GM23248 (cell line): ENCODE results near the gene C1QTNF9. TPM values are rescaled to one million over a fixed set of nuclear protein-coding genes. Genes with fewer than 3 reads are reported as not detected.
"Not testable (repeated sequence)": the region's sequence is repeated elsewhere in the genome, so short reads cannot be mapped to it uniquely, and the experiment has no call there.

Source experiments
- DNase-seq: peaks from one replicate; pipeline ENCODE4 v3.0.0-alpha.2; 2015
- H2AFZ ChIP-seq: fragments of 200-600 bp; sonication (generic); 2 replicates; pipeline ENCODE4 v1.6.1; 2016; ENCODE audit warnings: antibody characterized with exemption
- H3F3A ChIP-seq: fragments of 200-600 bp; sonication (generic); 2 replicates; pipeline ENCODE4 v1.6.1; 2016; ENCODE audit warnings: mild to moderate bottlenecking, antibody characterized with exemption, mixed run types; ENCODE audit not compliant: insufficient read depth
- H3K27ac ChIP-seq: fragments of 200-600 bp; sonication (generic); 2 replicates; pipeline ENCODE4 v1.5.1; 2016; ENCODE audit warnings: mild to moderate bottlenecking
- H3K27me3 ChIP-seq: fragments of 200-600 bp; sonication (generic); replicated peaks from 2 replicates; pipeline ENCODE4 v1.6.1; 2016; ENCODE audit warnings: mild to moderate bottlenecking; ENCODE audit not compliant: insufficient read depth
- H3K36me3 ChIP-seq: fragments of 200-600 bp; sonication (generic); 2 replicates; pipeline ENCODE4 v1.6.1; 2016; ENCODE audit warnings: low read depth, mild to moderate bottlenecking
- H3K4me1 ChIP-seq: fragments of 200-600 bp; sonication (generic); 2 replicates; pipeline ENCODE4 v1.6.1; 2016; ENCODE audit warnings: mild to moderate bottlenecking; ENCODE audit not compliant: insufficient read depth
- H3K4me2 ChIP-seq: fragments of 200-600 bp; sonication (generic); one replicate; pipeline ENCODE4 v1.6.1; 2016; ENCODE audit warnings: mild to moderate bottlenecking; ENCODE audit not compliant: unreplicated experiment
- H3K4me3 ChIP-seq: fragments of 200-600 bp; sonication (generic); 2 replicates; pipeline ENCODE4 v1.5.1; 2016; ENCODE audit warnings: mild to moderate bottlenecking
- H3K79me2 ChIP-seq: fragments of 200-600 bp; sonication (generic); 2 replicates; pipeline ENCODE4 v1.6.1; 2016; ENCODE audit warnings: mild to moderate bottlenecking; ENCODE audit not compliant: insufficient read depth
- H3K9ac ChIP-seq: fragments of 200-600 bp; sonication (generic); 2 replicates; pipeline ENCODE4 v1.6.1; 2016; ENCODE audit warnings: mild to moderate bottlenecking
- H3K9me2 ChIP-seq: fragments of 200-600 bp; sonication (generic); 2 replicates; pipeline ENCODE4 v1.6.1; 2016; ENCODE audit warnings: mixed run types, mild to moderate bottlenecking, moderate library complexity; ENCODE audit not compliant: insufficient read depth
- H3K9me3 ChIP-seq: fragments of 200-600 bp; sonication (generic); one replicate; pipeline ENCODE4 v1.6.1; 2017; ENCODE audit warnings: low read depth
- H4K20me1 ChIP-seq: fragments of 200-600 bp; sonication (generic); 2 replicates; pipeline ENCODE4 v1.6.0; 2016; ENCODE audit not compliant: insufficient read depth
- EZH2 ChIP-seq: fragments of 200-600 bp; sonication (generic); IDR thresholded peaks from 2 replicates; pipeline ENCODE4 v1.6.1; 2018; ENCODE audit warnings: antibody characterized with exemption, mild to moderate bottlenecking; ENCODE audit not compliant: insufficient read depth, poor library complexity, severe bottlenecking
- EZH2phosphoT487 ChIP-seq: fragments of 200-600 bp; sonication (generic); IDR thresholded peaks from 2 replicates; pipeline ENCODE4 v1.6.1; 2018; ENCODE audit warnings: antibody characterized with exemption, moderate library complexity, mild to moderate bottlenecking, low read depth; ENCODE audit not compliant: insufficient read depth
- WGBS, 2 experiments: methylation state at CpG; one replicate each; pipeline ENCODE4 v1.1.6; 2015 to 2017; ENCODE audit warnings: low lambda C conversion rate in 2 of 2, low coverage in 1 of 2; ENCODE audit errors: missing lambda C conversion rate in 2 of 2; 5-methylcytosine and 5-hydroxymethylcytosine counted together
- in situ Hi-C: fragments of 300-500 bp; cut with MboI; formaldehyde crosslinking; loops from 2 replicates; pipeline ENCODE4 v1.15.0; 2020
- polyA plus RNA-seq: library from polyadenylated mRNA; unstranded; fragments of >200 nt; fragmentation: Nextera tagmentation; extraction: Ambion mirVana; gene quantifications from 2 replicates; pipeline ENCODE4 v1.2.1, GENCODE V29; 2016
- total RNA-seq: library from RNA; depleted of rRNA; stranded (reverse); fragments of >200 nt; shearing (Covaris generic); gene quantifications from 2 replicates; pipeline ENCODE4 v1.2.3, GENCODE V29; 2014

C1QTNF9 gene
- total and polyA plus RNA-seq, 2 experiments from 2014 or later = 0.10 TPM; not detected in 1

GRCh38 chr13:24355103-24355502, 45.7 kb downstream of the C1QTNF9 start:
- Histone ChIP-seq H3K27me3 (no peaks in the 10 kb centered on the region; the same call in 1 of the 2 replicates), H3K36me3 (no peaks in the 10 kb centered on the region), H3K4me2 (no peak overlapping the region), H3K4me3 (no peak overlapping the region), H3K27ac (no peak overlapping the region), H3K79me2 (no peaks in the 10 kb centered on the region), H4K20me1 (no peaks in the 10 kb centered on the region), H3F3A (no peaks in the 10 kb centered on the region), H3K9ac (no peak overlapping the region), H2AFZ (no peak overlapping the region), H3K9me2 (no peaks in the 10 kb centered on the region), H3K4me1 (no peaks in the 10 kb centered on the region), H3K9me3 (no peaks in the 10 kb centered on the region)
- in situ Hi-C loops = no loop called here
- 80 to 88% methylated on average over 12 to 13 of the region's 13 CpGs for WGBS, 2 experiments
- TF ChIP-seq EZH2phosphoT487 (no peak), EZH2 (no peak)
- no peak for DNase-seq

- H3K9me2 ChIP-seq = no peaks in the 10 kb centered on the region
- 70 to 83% methylated on average over 7 of the region's 7 CpGs for WGBS, 2 experiments
- H3K4me1 ChIP-seq = no peaks in the 10 kb centered on the region
- no peak for DNase-seq
- no peaks in the 10 kb centered on the region for H3K79me2 ChIP-seq
- no peak overlapping the region for H3K9ac ChIP-seq
- no peak for TF ChIP-seq EZH2phosphoT487
- no peak for TF ChIP-seq EZH2
- no peaks in the 10 kb centered on the region; the same call in 1 of the 2 replicates for H3K27me3 ChIP-seq
- in situ Hi-C loops = no loop called here
- H3K27ac ChIP-seq = no peak overlapping the region
- no peaks in the 10 kb centered on the region for H3K9me3 ChIP-seq
- no peak overlapping the region for H2AFZ ChIP-seq
- H3K4me2 ChIP-seq = no peak overlapping the region
- no peaks in the 10 kb centered on the region for H4K20me1 ChIP-seq
- H3F3A ChIP-seq = no peaks in the 10 kb centered on the region
- H3K36me3 ChIP-seq = no peaks in the 10 kb centered on the region
- H3K4me3 ChIP-seq = no peak overlapping the region
Measured at GRCh38 chr13:24356270-24356669, 46.9 kb downstream of the C1QTNF9 start.

GRCh38 chr13:24356837-24357236, 47.5 kb downstream of the C1QTNF9 start:
- Histone ChIP-seq H3K79me2 (no peaks in the 10 kb centered on the region), H3K27ac (no peak overlapping the region), H2AFZ (no peak overlapping the region), H3K4me2 (no peak overlapping the region), H4K20me1 (no peaks in the 10 kb centered on the region), H3K9me2 (no peaks in the 10 kb centered on the region), H3K9ac (no peak overlapping the region), H3K9me3 (no peaks in the 10 kb centered on the region), H3K4me1 (no peaks in the 10 kb centered on the region), H3K27me3 (no peaks in the 10 kb centered on the region; the same call in 1 of the 2 replicates), H3K36me3 (no peaks in the 10 kb centered on the region), H3K4me3 (no peak overlapping the region), H3F3A (no peaks in the 10 kb centered on the region)
- DNase-seq = no peak
- in situ Hi-C loops = no loop called here
- WGBS, 2 experiments = 62% methylated on average over 7 of the region's 7 CpGs
- TF ChIP-seq EZH2 (no peak), EZH2phosphoT487 (no peak)

DNA sequence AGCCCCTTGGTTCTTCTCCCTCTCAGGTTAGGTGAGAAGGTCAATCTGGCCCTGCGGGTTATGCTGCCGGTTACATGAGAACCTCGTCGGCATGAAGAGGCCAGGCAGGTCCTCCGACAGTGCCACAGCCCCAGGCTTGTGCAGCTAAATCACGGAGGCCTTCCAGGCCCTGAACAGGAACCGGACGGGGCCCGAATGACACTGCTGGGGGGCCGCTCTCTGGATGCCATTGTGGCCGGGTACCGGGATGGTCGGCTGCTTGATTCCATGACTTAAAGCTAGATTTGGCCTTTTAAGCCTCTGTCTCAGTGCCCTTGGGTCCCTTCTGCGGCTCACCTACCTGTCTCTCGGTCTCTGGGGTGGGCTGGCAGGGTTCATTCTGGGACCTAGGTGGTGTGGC, 48.4 kb downstream of the C1QTNF9 start:
- Histone ChIP-seq H3K4me3 (no peak overlapping the region), H2AFZ (no peak overlapping the region), H3K79me2 (no peaks in the 10 kb centered on the region), H3K36me3 (no peaks in the 10 kb centered on the region), H3K27me3 (no peaks in the 10 kb centered on the region; the same call in 1 of the 2 replicates), H3K4me2 (no peak overlapping the region), H3K9me2 (no peaks in the 10 kb centered on the region), H3F3A (no peaks in the 10 kb centered on the region), H3K4me1 (no peaks in the 10 kb centered on the region), H3K27ac (no peak overlapping the region), H4K20me1 (no peaks in the 10 kb centered on the region), H3K9me3 (no peaks in the 10 kb centered on the region), H3K9ac (no peak overlapping the region)
- TF ChIP-seq EZH2 (no peak), EZH2phosphoT487 (no peak)
- no peak for DNase-seq
- WGBS, 2 experiments = 65 to 72% methylated on average over 14 to 15 of the region's 15 CpGs
- in situ Hi-C loops = no loop called here

DNA sequence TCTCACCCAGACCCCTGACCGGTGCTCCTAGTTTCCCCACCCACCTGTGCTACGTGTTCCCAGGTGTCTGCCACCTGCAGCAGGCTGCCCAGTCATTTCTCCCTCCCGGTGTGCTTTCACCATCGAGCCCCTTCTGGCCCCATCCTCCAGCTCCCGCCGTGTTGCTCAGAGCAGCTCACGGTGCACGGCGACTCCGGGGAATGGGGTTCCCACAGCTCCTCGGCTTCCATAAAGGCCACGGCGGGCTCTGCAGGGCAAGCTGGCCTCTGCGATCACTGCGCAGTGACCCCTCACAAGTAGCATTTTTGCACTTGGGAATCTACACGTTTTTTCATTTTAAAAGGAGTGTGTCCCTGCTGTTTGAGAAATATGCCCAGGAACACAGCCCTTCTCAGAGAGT, 49.5 kb downstream of the C1QTNF9 start:
- H3K27me3 ChIP-seq, H4K20me1 ChIP-seq, H3F3A ChIP-seq, H3K27ac ChIP-seq, H3K9ac ChIP-seq, H2AFZ ChIP-seq, H3K4me2 ChIP-seq, H3K79me2 ChIP-seq, H3K9me3 ChIP-seq, in situ Hi-C loops, H3K9me2 ChIP-seq, H3K4me1 ChIP-seq, H3K36me3 ChIP-seq, H3K4me3 ChIP-seq, DNase-seq: not testable (repeated sequence)
- WGBS, 2 experiments = 50 to 60% methylated on average over 10 to 16 of the region's 16 CpGs

DNA sequence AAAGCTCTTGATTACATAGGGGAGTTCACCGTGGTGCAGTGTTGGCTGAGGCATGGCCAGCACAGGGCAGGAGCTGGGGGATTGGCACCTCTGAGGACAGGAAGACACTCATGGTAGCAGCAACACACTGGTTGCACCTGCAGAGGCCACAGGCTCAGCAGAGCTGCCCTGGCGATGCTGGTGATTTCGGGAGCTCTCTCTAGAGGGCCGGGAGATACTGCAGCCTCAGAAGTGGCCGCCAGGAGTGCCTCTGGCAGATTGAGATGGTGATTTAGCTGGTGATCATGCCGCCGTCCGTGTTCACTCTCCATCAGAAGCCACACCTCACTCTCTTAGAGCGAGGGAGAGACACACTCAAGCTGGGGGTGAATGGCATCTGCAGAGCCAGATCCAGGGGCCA, 49.9 kb downstream of the C1QTNF9 start:
- DNase-seq, H3K27ac ChIP-seq, H3K4me3 ChIP-seq, H3K9me3 ChIP-seq, H2AFZ ChIP-seq, in situ Hi-C loops, H3K9me2 ChIP-seq, H3F3A ChIP-seq, H3K4me1 ChIP-seq, H3K36me3 ChIP-seq, H4K20me1 ChIP-seq, H3K9ac ChIP-seq, H3K79me2 ChIP-seq, H3K27me3 ChIP-seq, H3K4me2 ChIP-seq: not testable (repeated sequence)
- WGBS, 2 experiments = 22 to 44% methylated on average over 6 to 7 of the region's 9 CpGs
